ENCODE results near the gene KHDRBS2.

KHDRBS2 gene

GRCh38 chr6:62280099-62280498 is 5.9 kb downstream of the KHDRBS2 start:
- TF ChIP-seq MAX (IDR thresholded peaks at IDR 0.05; ENCODE audit: low read depth, low read length): no peak
- no peak for TF ChIP-seq POLR2A (IDR thresholded peaks at IDR 0.05; ENCODE audit: extremely low read depth, insufficient read length)
- no peak for TF ChIP-seq CTCF (IDR thresholded peaks at IDR 0.05; ENCODE audit: low read depth, low read length)
- no peak for TF ChIP-seq MYC (IDR thresholded peaks at IDR 0.05; ENCODE audit: low read depth, low read length)
- no peak for DNase-seq (ENCODE audit: low read depth)
- H3K4me3 ChIP-seq (ENCODE audit: low read depth, low read length): no peak overlapping the region

GRCh38 chr6:62272114-62272513 is 13.9 kb downstream of the KHDRBS2 start:
- no peak for DNase-seq (ENCODE audit: low read depth)
- H3K4me3 ChIP-seq (ENCODE audit: low read depth, low read length): no peak overlapping the region
- TF ChIP-seq CTCF (IDR thresholded peaks at IDR 0.05; ENCODE audit: low read depth, low read length): no peak
- TF ChIP-seq POLR2A (IDR thresholded peaks at IDR 0.05; ENCODE audit: extremely low read depth, insufficient read length): no peak
- no peak for TF ChIP-seq MAX (IDR thresholded peaks at IDR 0.05; ENCODE audit: low read depth, low read length)
- TF ChIP-seq MYC (IDR thresholded peaks at IDR 0.05; ENCODE audit: low read depth, low read length): no peak

- H3K4me3 ChIP-seq (ENCODE audit: low read depth, low read length): no peak overlapping the region
- no peak for DNase-seq (ENCODE audit: low read depth)
- TF ChIP-seq MAX (IDR thresholded peaks at IDR 0.05; ENCODE audit: low read depth, low read length): no peak
- TF ChIP-seq CTCF (IDR thresholded peaks at IDR 0.05; ENCODE audit: low read depth, low read length): no peak
Observed at GRCh38 chr6:62265906-62266525, 20.0 kb downstream of the KHDRBS2 start.

GRCh38 chr6:62262283-62262682 is 23.7 kb downstream of the KHDRBS2 start:
- DNase-seq (ENCODE audit: low read depth): no peak
- TF ChIP-seq POLR2A (IDR thresholded peaks at IDR 0.05; ENCODE audit: extremely low read depth, insufficient read length) (no peak), CTCF (IDR thresholded peaks at IDR 0.05; ENCODE audit: low read depth, low read length) (no peak), MAX (IDR thresholded peaks at IDR 0.05; ENCODE audit: low read depth, low read length) (no peak), MYC (IDR thresholded peaks at IDR 0.05; ENCODE audit: low read depth, low read length) (no peak)
- H3K4me3 ChIP-seq (ENCODE audit: low read depth, low read length): no peak overlapping the region

- DNase-seq (ENCODE audit: low read depth): no peak
- H3K4me3 ChIP-seq (ENCODE audit: low read depth, low read length): no peak overlapping the region
- TF ChIP-seq MAX (IDR thresholded peaks at IDR 0.05; ENCODE audit: low read depth, low read length) (no peak), MYC (IDR thresholded peaks at IDR 0.05; ENCODE audit: low read depth, low read length) (no peak), CTCF (IDR thresholded peaks at IDR 0.05; ENCODE audit: low read depth, low read length) (no peak), POLR2A (IDR thresholded peaks at IDR 0.05; ENCODE audit: extremely low read depth, insufficient read length) (no peak)
Observed at GRCh38 chr6:62246087-62246486, 39.9 kb downstream of the KHDRBS2 start.
